Measurements from ENCODE around the gene ZBTB4. TPM values are rescaled to one million over a fixed set of nuclear protein-coding genes. Genes with fewer than 3 reads are reported as not detected.

ZBTB4 gene
- total and polyA plus RNA-seq, 9 of the 15 experiments (the other 6 are each of a cell fraction or from before 2014, with no cell fraction given) = 0.92 to 6.9 (median 3.3) TPM

DNA sequence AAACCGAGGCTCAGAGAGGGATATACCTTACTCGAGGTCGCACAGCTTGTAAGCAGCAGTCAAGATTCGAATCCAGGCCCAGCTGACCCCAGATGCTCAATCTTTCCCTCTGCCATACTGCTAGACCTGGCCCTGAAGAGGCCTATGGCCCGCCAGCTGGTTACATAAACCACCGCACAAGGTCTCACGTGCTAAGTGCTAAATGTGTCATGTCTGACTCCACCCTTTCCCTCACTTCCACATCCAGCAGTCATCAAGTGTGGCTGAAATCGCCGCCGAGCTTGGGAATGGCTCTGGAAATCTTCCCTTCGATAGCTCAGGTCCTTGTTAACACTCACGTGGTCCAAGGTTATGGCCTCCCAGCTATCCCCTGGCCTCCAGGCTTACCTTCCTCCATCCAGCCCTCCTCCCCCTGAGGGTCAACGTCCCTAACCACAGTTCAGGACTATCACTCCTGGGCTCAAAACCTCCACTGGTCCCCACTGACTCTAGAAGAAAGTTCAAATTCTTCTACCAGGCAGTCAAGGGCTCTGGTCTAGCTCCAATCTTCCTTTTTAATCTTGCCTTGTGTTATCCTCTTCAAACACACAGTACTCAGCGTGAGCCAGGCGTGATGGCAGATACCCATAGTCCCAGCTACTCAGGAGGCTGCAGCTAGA, 3.5 kb downstream of the ZBTB4 start (continued):
- peak; percentile 80 for TF ChIP-seq TEAD4 (IDR thresholded peaks at IDR 0.05; ENCODE audit: low read length)
- TF ChIP-seq TEAD4 (CRISPR knock-in tag; IDR thresholded peaks at IDR 0.05; ENCODE audit: borderline replicate concordance) = no peak
- TF ChIP-seq POLR2H (tag; IDR thresholded peaks at IDR 0.05; ENCODE audit: low read depth) = no peak
- no peak for TF ChIP-seq SMAD3 (CRISPR knock-in tag; conservative IDR thresholded peaks at IDR 0.05)
- TF ChIP-seq ZKSCAN1 (IDR thresholded peaks at IDR 0.05; ENCODE audit: low read depth, low read length) = no peak
- TF ChIP-seq SRF (CRISPR knock-in tag; IDR thresholded peaks at IDR 0.05) = no peak
- TF ChIP-seq ZNF274 (IDR thresholded peaks at IDR 0.05; ENCODE audit: borderline replicate concordance, low read depth, low read length) = no peak
- TF ChIP-seq POLR3A (IDR thresholded peaks at IDR 0.05; ENCODE audit: borderline replicate concordance, extremely low read depth, insufficient read depth, insufficient read length) = no peak
- peak; percentile 32; the same call in 1 of the 2 replicates for TF ChIP-seq CREM (IDR thresholded peaks at IDR 0.05; ENCODE audit: low read depth)
- TF ChIP-seq CTBP1 (IDR thresholded peaks at IDR 0.05; ENCODE audit: borderline replicate concordance) = peak; percentile 64; the same call in 1 of the 2 replicates
- peak; percentile 65 for TF ChIP-seq MTA2 (IDR thresholded peaks at IDR 0.05; ENCODE audit: low read depth)
- no peak for TF ChIP-seq PCBP2 (IDR thresholded peaks at IDR 0.05; ENCODE audit: low read depth, low read length, poor library complexity, severe bottlenecking)
- TF ChIP-seq TAF9B (IDR thresholded peaks at IDR 0.05; ENCODE audit: partially characterized antibody) = no peak
- TF ChIP-seq KDM5B (IDR thresholded peaks at IDR 0.05; ENCODE audit: insufficient replicate concordance, low read depth, low read length) = no peak
- TF ChIP-seq ZNF146 (CRISPR knock-in tag; IDR thresholded peaks at IDR 0.05; ENCODE audit: unreplicated experiment) = no peak
- TF ChIP-seq, protein P1, sequence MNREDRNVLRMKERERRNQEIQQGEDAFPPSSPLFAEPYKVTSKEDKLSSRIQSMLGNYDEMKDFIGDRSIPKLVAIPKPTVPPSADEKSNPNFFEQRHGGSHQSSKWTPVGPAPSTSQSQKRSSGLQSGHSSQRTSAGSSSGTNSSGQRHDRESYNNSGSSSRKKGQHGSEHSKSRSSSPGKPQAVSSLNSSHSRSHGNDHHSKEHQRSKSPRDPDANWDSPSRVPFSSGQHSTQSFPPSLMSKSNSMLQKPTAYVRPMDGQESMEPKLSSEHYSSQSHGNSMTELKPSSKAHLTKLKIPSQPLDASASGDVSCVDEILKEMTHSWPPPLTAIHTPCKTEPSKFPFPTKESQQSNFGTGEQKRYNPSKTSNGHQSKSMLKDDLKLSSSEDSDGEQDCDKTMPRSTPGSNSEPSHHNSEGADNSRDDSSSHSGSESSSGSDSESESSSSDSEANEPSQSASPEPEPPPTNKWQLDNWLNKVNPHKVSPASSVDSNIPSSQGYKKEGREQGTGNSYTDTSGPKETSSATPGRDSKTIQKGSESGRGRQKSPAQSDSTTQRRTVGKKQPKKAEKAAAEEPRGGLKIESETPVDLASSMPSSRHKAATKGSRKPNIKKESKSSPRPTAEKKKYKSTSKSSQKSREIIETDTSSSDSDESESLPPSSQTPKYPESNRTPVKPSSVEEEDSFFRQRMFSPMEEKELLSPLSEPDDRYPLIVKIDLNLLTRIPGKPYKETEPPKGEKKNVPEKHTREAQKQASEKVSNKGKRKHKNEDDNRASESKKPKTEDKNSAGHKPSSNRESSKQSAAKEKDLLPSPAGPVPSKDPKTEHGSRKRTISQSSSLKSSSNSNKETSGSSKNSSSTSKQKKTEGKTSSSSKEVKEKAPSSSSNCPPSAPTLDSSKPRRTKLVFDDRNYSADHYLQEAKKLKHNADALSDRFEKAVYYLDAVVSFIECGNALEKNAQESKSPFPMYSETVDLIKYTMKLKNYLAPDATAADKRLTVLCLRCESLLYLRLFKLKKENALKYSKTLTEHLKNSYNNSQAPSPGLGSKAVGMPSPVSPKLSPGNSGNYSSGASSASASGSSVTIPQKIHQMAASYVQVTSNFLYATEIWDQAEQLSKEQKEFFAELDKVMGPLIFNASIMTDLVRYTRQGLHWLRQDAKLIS (CRISPR knock-in tag; IDR thresholded peaks at IDR 0.05) = no peak
- no peak for TF ChIP-seq SMAD2 (IDR thresholded peaks at IDR 0.05; ENCODE audit: low read depth, low read length)
- no peak for TF ChIP-seq NR2C1 (IDR thresholded peaks at IDR 0.05)
- no peak for TF ChIP-seq NR2C1 (tag; IDR thresholded peaks at IDR 0.05)
- TF ChIP-seq, protein P2, sequence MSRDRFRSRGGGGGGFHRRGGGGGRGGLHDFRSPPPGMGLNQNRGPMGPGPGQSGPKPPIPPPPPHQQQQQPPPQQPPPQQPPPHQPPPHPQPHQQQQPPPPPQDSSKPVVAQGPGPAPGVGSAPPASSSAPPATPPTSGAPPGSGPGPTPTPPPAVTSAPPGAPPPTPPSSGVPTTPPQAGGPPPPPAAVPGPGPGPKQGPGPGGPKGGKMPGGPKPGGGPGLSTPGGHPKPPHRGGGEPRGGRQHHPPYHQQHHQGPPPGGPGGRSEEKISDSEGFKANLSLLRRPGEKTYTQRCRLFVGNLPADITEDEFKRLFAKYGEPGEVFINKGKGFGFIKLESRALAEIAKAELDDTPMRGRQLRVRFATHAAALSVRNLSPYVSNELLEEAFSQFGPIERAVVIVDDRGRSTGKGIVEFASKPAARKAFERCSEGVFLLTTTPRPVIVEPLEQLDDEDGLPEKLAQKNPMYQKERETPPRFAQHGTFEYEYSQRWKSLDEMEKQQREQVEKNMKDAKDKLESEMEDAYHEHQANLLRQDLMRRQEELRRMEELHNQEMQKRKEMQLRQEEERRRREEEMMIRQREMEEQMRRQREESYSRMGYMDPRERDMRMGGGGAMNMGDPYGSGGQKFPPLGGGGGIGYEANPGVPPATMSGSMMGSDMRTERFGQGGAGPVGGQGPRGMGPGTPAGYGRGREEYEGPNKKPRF (IDR thresholded peaks at IDR 0.05; ENCODE audit: low read depth, low read length) = no peak
- no peak for TF ChIP-seq TRIM28 (IDR thresholded peaks at IDR 0.05)
- TF ChIP-seq MAFG (tag; conservative IDR thresholded peaks at IDR 0.05) = no peak
- TF ChIP-seq RUNX1 (IDR thresholded peaks at IDR 0.05; ENCODE audit: low read depth) = no peak
